A673 (cell line): ENCODE data around the gene UBE2K. TPM values are rescaled to one million over a fixed set of nuclear protein-coding genes. Genes with fewer than 3 reads are reported as not detected.
A peak's percentile ranks its signal among the peaks of the same experiment; 100 is the strongest.
"Not testable (repeated sequence)": the region's sequence is repeated elsewhere in the genome, so short reads cannot be mapped to it uniquely, and the experiment has no call there.

Experiments
- BruUV-seq: library from RNA; stranded (reverse); fragments of 400-500 nt; replicated peaks from 2 replicates; lab custom pipeline; 2021; lab: Mats Ljungman, UMichigan
- CTCF ChIA-PET: fragments of 300-600 bp; sonication (Branson Sonifier 250); formaldehyde crosslinking; loops from one replicate; lab custom pipeline; 2022; ENCODE audit warnings: antibody characterized with exemption; lab: Charles Lee
- POLR2A ChIA-PET: fragments of 300-600 bp; sonication (Branson Sonifier 250); formaldehyde crosslinking; loops from one replicate; lab custom pipeline; 2022; ENCODE audit warnings: antibody characterized with exemption; ENCODE audit not compliant: low non-redundant PET; lab: Charles Lee
- DNase-seq: peaks from one replicate; pipeline ENCODE4 v3.0.0-alpha.2; 2015; ENCODE audit warnings: low spot score
- H3K27ac ChIP-seq: fragments of 200-600 bp; sonication (generic); 2 replicates; pipeline ENCODE4 v1.5.1; 2016; ENCODE audit warnings: mixed run types, low read depth, mild to moderate bottlenecking, mixed read lengths, antibody characterized with exemption, low read length; ENCODE audit not compliant: poor library complexity, severe bottlenecking
- H3K27me3 ChIP-seq: fragments of 200-600 bp; sonication (generic); replicated peaks from 2 replicates; pipeline ENCODE4 v1.6.1; 2017; ENCODE audit warnings: mixed run types, low read depth, mild to moderate bottlenecking, mixed read lengths, antibody characterized with exemption, low read length; ENCODE audit not compliant: insufficient read depth, poor library complexity
- H3K36me3 ChIP-seq: fragments of 200-600 bp; sonication (generic); 2 replicates; pipeline ENCODE4 v1.6.1; 2016; ENCODE audit warnings: mixed run types, mild to moderate bottlenecking, mixed read lengths, antibody characterized with exemption, low read length; ENCODE audit not compliant: insufficient read depth, poor library complexity, severe bottlenecking
- H3K4me1 ChIP-seq: fragments of 200-600 bp; sonication (generic); 2 replicates; pipeline ENCODE4 v1.6.1; 2017; ENCODE audit warnings: mixed run types, mild to moderate bottlenecking, mixed read lengths, antibody characterized with exemption, low read length; ENCODE audit not compliant: insufficient read depth, poor library complexity, severe bottlenecking
- H3K4me3 ChIP-seq: fragments of 200-600 bp; sonication (generic); 2 replicates; pipeline ENCODE4 v1.5.1; 2016; ENCODE audit warnings: low read depth, mixed run types, mild to moderate bottlenecking, mixed read lengths, low read length; ENCODE audit not compliant: poor library complexity, severe bottlenecking
- H3K9me3 ChIP-seq: fragments of 200-600 bp; sonication (generic); 2 replicates; pipeline ENCODE4 v1.6.1; 2016; ENCODE audit warnings: mixed run types, low read depth, mild to moderate bottlenecking, mixed read lengths, antibody characterized with exemption, low read length; ENCODE audit not compliant: poor library complexity, severe bottlenecking
- EZH2 ChIP-seq: fragments of 200-600 bp; sonication (generic); IDR thresholded peaks from 2 replicates; pipeline ENCODE4 v1.6.1; 2017; ENCODE audit warnings: borderline replicate concordance, low read depth, mild to moderate bottlenecking, mixed read lengths, antibody characterized with exemption, low read length; ENCODE audit not compliant: poor library complexity, severe bottlenecking
- intact Hi-C: fragments of 100-400 bp; cut with micrococcal nuclease; formaldehyde crosslinking; loops from one replicate; pipeline ENCODE4 v1.10.0; 2022; ENCODE audit not compliant: unreplicated experiment
- total RNA-seq: library from RNA; stranded (reverse); gene quantifications from 2 replicates; pipeline ENCODE4 v1.2.3, GENCODE V29; 2021
- TF ChIP-seq, protein P1 (sequence below): fragments of 300-800, 200-600 bp; sonication (generic); conservative IDR thresholded peaks from 2 replicates; pipeline ENCODE4 v1.5.1; 2017; ENCODE audit warnings: low read depth, mild to moderate bottlenecking, antibody characterized with exemption, low read length, moderate library complexity, mixed read lengths

UBE2K gene
- total RNA-seq, 1 experiment from 2014 or later = 137 TPM

GRCh38 chr4:39730072-39730471 is 32.1 kb downstream of the UBE2K start:
- BruUV-seq = no TSS peak
- Histone ChIP-seq H3K27me3 (no peaks in the 10 kb centered on the region), H3K27ac (no peak overlapping the region), H3K9me3 (no peaks in the 10 kb centered on the region), H3K36me3 (no peaks in the 10 kb centered on the region), H3K4me3 (no peak overlapping the region), H3K4me1 (peaks cover 24% of the 10 kb centered on the region)
- no peak for DNase-seq
- no peak for TF ChIP-seq EZH2
- TF ChIP-seq, protein P1, sequence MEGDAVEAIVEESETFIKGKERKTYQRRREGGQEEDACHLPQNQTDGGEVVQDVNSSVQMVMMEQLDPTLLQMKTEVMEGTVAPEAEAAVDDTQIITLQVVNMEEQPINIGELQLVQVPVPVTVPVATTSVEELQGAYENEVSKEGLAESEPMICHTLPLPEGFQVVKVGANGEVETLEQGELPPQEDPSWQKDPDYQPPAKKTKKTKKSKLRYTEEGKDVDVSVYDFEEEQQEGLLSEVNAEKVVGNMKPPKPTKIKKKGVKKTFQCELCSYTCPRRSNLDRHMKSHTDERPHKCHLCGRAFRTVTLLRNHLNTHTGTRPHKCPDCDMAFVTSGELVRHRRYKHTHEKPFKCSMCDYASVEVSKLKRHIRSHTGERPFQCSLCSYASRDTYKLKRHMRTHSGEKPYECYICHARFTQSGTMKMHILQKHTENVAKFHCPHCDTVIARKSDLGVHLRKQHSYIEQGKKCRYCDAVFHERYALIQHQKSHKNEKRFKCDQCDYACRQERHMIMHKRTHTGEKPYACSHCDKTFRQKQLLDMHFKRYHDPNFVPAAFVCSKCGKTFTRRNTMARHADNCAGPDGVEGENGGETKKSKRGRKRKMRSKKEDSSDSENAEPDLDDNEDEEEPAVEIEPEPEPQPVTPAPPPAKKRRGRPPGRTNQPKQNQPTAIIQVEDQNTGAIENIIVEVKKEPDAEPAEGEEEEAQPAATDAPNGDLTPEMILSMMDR = no peak
- ChIA-PET POLR2A (interaction anchor here (0.6 kb wide), 1 partner anchor 30 kb away, joined by 9 read pairs; no protein-coding TSS in a partner anchor), CTCF (no interaction called here)
- intact Hi-C loops = no loop called here

DNA sequence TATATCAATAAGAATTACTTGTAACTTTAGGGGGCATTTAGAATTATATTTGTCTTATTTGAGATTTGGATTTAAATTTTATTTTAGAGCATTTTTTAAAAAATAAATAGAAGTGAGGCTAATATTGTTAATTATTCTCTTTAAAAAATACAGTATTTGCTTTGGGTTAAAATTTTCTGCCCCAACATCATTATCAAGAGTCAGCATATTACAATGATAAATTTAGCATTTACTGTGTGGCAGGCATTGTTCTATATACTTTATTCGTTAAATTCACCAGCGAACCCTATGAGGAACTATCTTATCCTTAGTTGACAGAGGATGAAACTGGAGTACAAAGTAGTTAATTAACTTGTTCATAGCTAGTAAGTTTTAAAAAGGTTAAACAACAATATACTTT is 34.0 kb downstream of the UBE2K start:
- Histone ChIP-seq H3K27me3 (no peaks in the 10 kb centered on the region), H3K36me3 (no peaks in the 10 kb centered on the region), H3K9me3 (no peaks in the 10 kb centered on the region), H3K27ac (no peak overlapping the region), H3K4me3 (no peak overlapping the region), H3K4me1 (peaks cover 24% of the 10 kb centered on the region)
- DNase-seq = no peak
- no TSS peak for BruUV-seq
- POLR2A ChIA-PET = no interaction called here
- CTCF ChIA-PET = no interaction called here
- intact Hi-C loops = no loop called here
- TF ChIP-seq, protein P1 = no peak
- TF ChIP-seq EZH2 = no peak

GRCh38 chr4:39732728-39733127 is 34.8 kb downstream of the UBE2K start:
- Histone ChIP-seq H3K27me3 (no peaks in the 10 kb centered on the region), H3K4me3 (no peak overlapping the region), H3K36me3 (peaks cover 2% of the 10 kb centered on the region), H3K9me3 (no peaks in the 10 kb centered on the region), H3K4me1 (peaks cover 24% of the 10 kb centered on the region), H3K27ac (peak overlapping the region; percentile 1)
- TF ChIP-seq EZH2 = no peak
- TF ChIP-seq, protein P1 = no peak
- intact Hi-C loops = no loop called here
- no TSS peak for BruUV-seq
- peak; percentile 57 for DNase-seq
- ChIA-PET POLR2A (interaction anchor here (0.7 kb wide), 1 partner anchor 1108 kb away, joined by 6 read pairs; no protein-coding TSS in a partner anchor), CTCF (interaction anchor here (0.6 kb wide), 1 partner anchor 12 kb away, joined by 7 read pairs; no protein-coding TSS in a partner anchor)

- H3K9me3 ChIP-seq, H3K27me3 ChIP-seq, intact Hi-C loops, BruUV-seq, CTCF ChIA-PET, H3K27ac ChIP-seq, H3K4me1 ChIP-seq, H3K4me3 ChIP-seq, DNase-seq, POLR2A ChIA-PET: not testable (repeated sequence)
- H3K36me3 ChIP-seq = peaks cover 14% of the 10 kb centered on the region
Observed at GRCh38 chr4:39739591-39739990, 41.7 kb downstream of the UBE2K start.
